Osteocyte (in vitro differentiated cells): ENCODE measurements around the gene PHIP. TPM values are rescaled to one million over a fixed set of nuclear protein-coding genes. Genes with fewer than 3 reads are reported as not detected.

Experiments
- DNase-seq: peaks from one replicate; pipeline ENCODE4 v3.0.0; 2021; ENCODE audit warnings: mixed read lengths; ENCODE audit not compliant: unreplicated experiment; ENCODE audit errors: extremely low spot score
- H3K27ac Mint-ChIP-seq: one replicate; pipeline ENCODE4 v1.8.0; 2021; ENCODE audit warnings: mild to moderate bottlenecking, mixed read lengths; ENCODE audit not compliant: unreplicated experiment
- H3K27me3 Mint-ChIP-seq: one replicate; pipeline ENCODE4 v1.8.0; 2021; ENCODE audit warnings: mixed read lengths; ENCODE audit not compliant: unreplicated experiment
- H3K36me3 Mint-ChIP-seq: one replicate; pipeline ENCODE4 v1.8.0; 2021; ENCODE audit warnings: mixed read lengths; ENCODE audit not compliant: unreplicated experiment
- H3K4me1 Mint-ChIP-seq: one replicate; pipeline ENCODE4 v1.8.0; 2021; ENCODE audit warnings: mixed read lengths; ENCODE audit not compliant: unreplicated experiment
- H3K4me3 Mint-ChIP-seq: one replicate; pipeline ENCODE4 v1.8.0; 2021; ENCODE audit warnings: mild to moderate bottlenecking, moderate library complexity, mixed read lengths; ENCODE audit not compliant: unreplicated experiment
- H3K9me3 Mint-ChIP-seq: one replicate; pipeline ENCODE4 v1.8.0; 2021; ENCODE audit warnings: mixed read lengths; ENCODE audit not compliant: unreplicated experiment
- CTCF ChIP-seq: fragments of 200-600 bp; sonication (generic); IDR thresholded peaks from 2 replicates; pipeline ENCODE4 v1.5.0; 2021; ENCODE audit warnings: antibody characterized with exemption, mild to moderate bottlenecking, moderate library complexity
- total RNA-seq: library from RNA; stranded (reverse); gene quantifications from 2 replicates; pipeline ENCODE4 v1.2.1, GENCODE V29; 2021

PHIP gene
- total RNA-seq, 1 donor from 2014 or later: 22.1 TPM

GRCh38 chr6:78953798-78954197 is 124.3 kb downstream of the PHIP start:
- H3K27me3 Mint-ChIP-seq: no peaks in the 10 kb centered on the region
- peaks cover 22% of the 10 kb centered on the region for H3K9me3 Mint-ChIP-seq
- H3K27ac Mint-ChIP-seq: no peak overlapping the region
- H3K36me3 Mint-ChIP-seq: peaks cover 69% of the 10 kb centered on the region
- no peak for TF ChIP-seq CTCF
- no peaks in the 10 kb centered on the region for H3K4me1 Mint-ChIP-seq
- no peak overlapping the region for H3K4me3 Mint-ChIP-seq
- no peak for DNase-seq

- H3K27me3 Mint-ChIP-seq: no peaks in the 10 kb centered on the region
- no peak for TF ChIP-seq CTCF
- H3K9me3 Mint-ChIP-seq: peaks cover 23% of the 10 kb centered on the region
- no peak overlapping the region for H3K27ac Mint-ChIP-seq
- H3K36me3 Mint-ChIP-seq: peaks cover 70% of the 10 kb centered on the region
- DNase-seq: no peak
- peaks cover 8% of the 10 kb centered on the region for H3K4me1 Mint-ChIP-seq
- no peak overlapping the region for H3K4me3 Mint-ChIP-seq
Measured at GRCh38 chr6:78952362-78952761, 125.7 kb downstream of the PHIP start.

GRCh38 chr6:78948785-78949184 is 129.3 kb downstream of the PHIP start:
- peaks cover 73% of the 10 kb centered on the region for H3K36me3 Mint-ChIP-seq
- no peak overlapping the region for H3K27ac Mint-ChIP-seq
- peaks cover 23% of the 10 kb centered on the region for H3K9me3 Mint-ChIP-seq
- H3K27me3 Mint-ChIP-seq: no peaks in the 10 kb centered on the region
- no peak overlapping the region for H3K4me3 Mint-ChIP-seq
- TF ChIP-seq CTCF: no peak
- DNase-seq: no peak
- peaks cover 12% of the 10 kb centered on the region for H3K4me1 Mint-ChIP-seq

GRCh38 chr6:78947962-78948361 is 130.1 kb downstream of the PHIP start:
- DNase-seq: no peak
- Mint-ChIP-seq H3K36me3 (peaks cover 69% of the 10 kb centered on the region), H3K9me3 (peaks cover 17% of the 10 kb centered on the region), H3K4me1 (peaks cover 14% of the 10 kb centered on the region), H3K27ac (peak overlapping the region; percentile 55), H3K4me3 (peak overlapping the region; percentile 15), H3K27me3 (no peaks in the 10 kb centered on the region)
- no peak for TF ChIP-seq CTCF

GRCh38 chr6:78947529-78947928 is 130.5 kb downstream of the PHIP start:
- Mint-ChIP-seq H3K4me3 (peak overlapping the region; percentile 15), H3K9me3 (peaks cover 12% of the 10 kb centered on the region), H3K27me3 (no peaks in the 10 kb centered on the region), H3K36me3 (peaks cover 66% of the 10 kb centered on the region), H3K27ac (peak overlapping the region; percentile 55), H3K4me1 (peaks cover 15% of the 10 kb centered on the region)
- no peak for DNase-seq
- TF ChIP-seq CTCF: no peak
